DOHH2 (cell line): ENCODE measurements around the gene MCF2L2.

ENCODE experiments used
- H3F3A ChIP-seq: fragments of 200-600 bp; sonication (generic), shearing (Covaris generic); 2 replicates; pipeline ENCODE4 v1.6.0; 2016; ENCODE audit warnings: antibody characterized with exemption, mild to moderate bottlenecking; ENCODE audit not compliant: control insufficient read depth, insufficient read depth
- H3K27ac ChIP-seq: fragments of 200-600 bp; sonication (generic); 2 replicates; pipeline ENCODE4 v1.5.1; 2014; ENCODE audit warnings: low read depth, mild to moderate bottlenecking, low read length, moderate library complexity
- H3K27me3 ChIP-seq: fragments of 200-600 bp; sonication (generic); 2 replicates; pipeline ENCODE4 v1.6.1; 2014; ENCODE audit warnings: mild to moderate bottlenecking, low read length, mixed read lengths; ENCODE audit not compliant: control insufficient read depth
- H3K36me3 ChIP-seq: fragments of 200-600 bp; sonication (generic); 2 replicates; pipeline ENCODE4 v1.6.1; 2014; ENCODE audit warnings: mild to moderate bottlenecking, low read length, moderate library complexity, mixed read lengths; ENCODE audit not compliant: control insufficient read depth
- H3K4me1 ChIP-seq: fragments of 200-600 bp; sonication (generic); 2 replicates; pipeline ENCODE4 v1.6.1; 2014; ENCODE audit warnings: mild to moderate bottlenecking, low read length, mixed read lengths; ENCODE audit not compliant: control insufficient read depth
- H3K4me2 ChIP-seq: fragments of 200-600 bp; sonication (generic); 2 replicates; pipeline ENCODE4 v1.6.0; 2014; ENCODE audit warnings: mild to moderate bottlenecking, low read length, moderate library complexity
- H3K4me3 ChIP-seq: fragments of 200-600 bp; sonication (generic); 2 replicates; pipeline ENCODE4 v1.5.1; 2014; ENCODE audit warnings: mild to moderate bottlenecking, low read length, mixed read lengths
- H3K79me2 ChIP-seq: fragments of 200-600 bp; sonication (generic); 2 replicates; pipeline ENCODE4 v1.6.1; 2014; ENCODE audit warnings: mild to moderate bottlenecking, low read length, mixed read lengths; ENCODE audit not compliant: control insufficient read depth
- H3K9me2 ChIP-seq: fragments of 200-600 bp; sonication (generic); replicated peaks from 2 replicates; pipeline ENCODE4 v1.6.1; 2014; ENCODE audit warnings: mild to moderate bottlenecking, low read length, mixed read lengths; ENCODE audit not compliant: control insufficient read depth
- H3K9me3 ChIP-seq: fragments of 200-600 bp; sonication (generic); 2 replicates; pipeline ENCODE4 v1.6.1; 2014; ENCODE audit warnings: antibody characterized with exemption, low read length, mixed read lengths; ENCODE audit not compliant: control insufficient read depth, insufficient read depth
- H4K20me1 ChIP-seq: fragments of 200-600 bp; sonication (generic); 2 replicates; pipeline ENCODE4 v1.6.0; 2014; ENCODE audit warnings: low read depth, mild to moderate bottlenecking, antibody characterized with exemption, low read length, moderate library complexity; ENCODE audit not compliant: control insufficient read depth, insufficient read depth
- CTCF ChIP-seq: fragments of 200-600 bp; sonication (generic); IDR thresholded peaks from one replicate; pipeline ENCODE4 v1.5.1; 2014; ENCODE audit warnings: antibody characterized with exemption, mild to moderate bottlenecking, low read depth, low read length; ENCODE audit not compliant: poor library complexity, severe bottlenecking
- EZH2phosphoT487 ChIP-seq: fragments of 200-600 bp; sonication (generic); IDR thresholded peaks from 2 replicates; pipeline ENCODE4 v1.6.1; 2017; ENCODE audit warnings: borderline replicate concordance, mild to moderate bottlenecking, antibody characterized with exemption, low read length, moderate library complexity, mixed read lengths

The MCF2L2 gene

DNA sequence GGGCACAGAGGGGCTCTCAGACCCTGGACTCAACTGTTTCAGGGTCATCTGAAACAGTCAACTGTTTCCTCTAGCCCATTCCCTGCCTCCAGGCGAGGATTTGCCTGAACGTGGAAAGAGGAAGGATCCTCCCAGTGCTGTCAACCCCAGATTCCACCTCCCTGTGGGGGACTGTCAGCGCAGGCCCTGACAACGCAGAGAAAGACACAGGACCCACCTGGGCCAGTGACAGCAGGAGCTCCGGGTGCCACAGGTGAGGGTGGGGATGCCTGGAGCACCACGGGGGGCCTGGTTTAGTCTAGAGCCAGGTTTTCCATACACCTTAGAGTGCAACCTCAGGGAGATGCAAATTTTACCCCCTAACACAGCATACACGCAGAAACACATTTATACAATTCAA is 246.3 kb downstream of the MCF2L2 start:
- no peak overlapping the region for H3K27ac ChIP-seq
- no peak overlapping the region for H3K4me2 ChIP-seq
- peaks cover 10% of the 10 kb centered on the region for H3K4me1 ChIP-seq
- H3K79me2 ChIP-seq = no peaks in the 10 kb centered on the region
- peaks cover 20% of the 10 kb centered on the region for H3K27me3 ChIP-seq
- H3F3A ChIP-seq = no peaks in the 10 kb centered on the region
- H3K36me3 ChIP-seq = no peaks in the 10 kb centered on the region
- H3K4me3 ChIP-seq = no peak overlapping the region
- H4K20me1 ChIP-seq = no peaks in the 10 kb centered on the region
- no peak for TF ChIP-seq EZH2phosphoT487
- no peak for TF ChIP-seq CTCF
- no peaks in the 10 kb centered on the region for H3K9me3 ChIP-seq
- H3K9me2 ChIP-seq = no peaks in the 10 kb centered on the region

- H3F3A ChIP-seq = no peaks in the 10 kb centered on the region
- H3K27me3 ChIP-seq = peaks cover 23% of the 10 kb centered on the region
Observed at GRCh38 chr3:183181606-183182005, 246.8 kb downstream of the MCF2L2 start.

DNA sequence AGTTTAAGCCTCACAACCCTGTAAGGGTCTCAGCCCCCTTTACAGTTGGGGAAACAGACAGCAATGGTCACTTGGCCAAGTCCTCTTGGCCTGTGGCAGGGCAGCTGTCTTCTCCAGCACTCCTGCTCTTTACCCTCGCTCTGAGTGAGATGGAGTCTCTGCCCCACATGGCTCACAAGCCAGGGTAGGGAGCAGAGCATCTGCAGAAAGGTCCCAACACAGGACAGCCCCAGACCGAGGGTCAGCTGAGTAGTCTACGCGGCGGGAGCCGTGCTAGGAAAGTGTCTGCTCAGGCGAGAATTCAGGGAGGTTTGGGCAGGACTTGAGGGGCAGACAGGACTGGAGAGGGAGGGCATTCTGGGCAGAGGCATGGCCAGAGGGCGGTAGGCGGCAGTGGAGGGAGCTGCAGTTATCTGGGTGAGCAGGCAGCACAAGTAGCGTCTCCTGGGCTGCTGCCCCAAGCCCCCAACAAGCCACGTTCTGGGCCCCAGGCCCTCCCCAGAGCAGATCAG is 247.6 kb downstream of the MCF2L2 start:
- H4K20me1 ChIP-seq = no peaks in the 10 kb centered on the region
- H3K9me3 ChIP-seq = no peaks in the 10 kb centered on the region
- H3K9me2 ChIP-seq = no peaks in the 10 kb centered on the region
- no peaks in the 10 kb centered on the region for H3K36me3 ChIP-seq
- H3F3A ChIP-seq = no peaks in the 10 kb centered on the region
- H3K27me3 ChIP-seq = peaks cover 29% of the 10 kb centered on the region
- peaks cover 9% of the 10 kb centered on the region for H3K4me1 ChIP-seq
- no peak overlapping the region for H3K4me2 ChIP-seq
- no peaks in the 10 kb centered on the region for H3K79me2 ChIP-seq
- H3K27ac ChIP-seq = no peak overlapping the region
- TF ChIP-seq EZH2phosphoT487 (no peak), CTCF (no peak)
- H3K4me3 ChIP-seq = no peak overlapping the region

More at GRCh38 chr3:183181606-183182005, 246.8 kb downstream of the MCF2L2 start:
- peaks cover 10% of the 10 kb centered on the region for H3K4me1 ChIP-seq
- no peaks in the 10 kb centered on the region for H3K9me3 ChIP-seq
- no peaks in the 10 kb centered on the region for H3K9me2 ChIP-seq
- H3K4me3 ChIP-seq = no peak overlapping the region
- H4K20me1 ChIP-seq = no peaks in the 10 kb centered on the region
- no peaks in the 10 kb centered on the region for H3K79me2 ChIP-seq
- TF ChIP-seq EZH2phosphoT487 = no peak
- no peak for TF ChIP-seq CTCF
- no peak overlapping the region for H3K27ac ChIP-seq
- H3K4me2 ChIP-seq = no peak overlapping the region
- no peaks in the 10 kb centered on the region for H3K36me3 ChIP-seq
